Upper lobe of left lung (tissue), 6 donors: ENCODE measurements around the gene SMARCE1. TPM values are rescaled to one million over a fixed set of nuclear protein-coding genes. Genes with fewer than 3 reads are reported as not detected.
A peak's percentile ranks its signal among the peaks of the same experiment; 100 is the strongest.

Source experiments
- ATAC-seq, 2 donors: fragments of 200-7000 bp; cut with Tn5 transposase; one replicate each; pipeline ENCODE4 v1.9.1; 2022; ENCODE audit warnings: mild to moderate bottlenecking in 2 of 2, moderate library complexity in 2 of 2; ENCODE audit not compliant: low FRiP score in 2 of 2
- DNase-seq, 2 donors: peaks; one replicate each; pipeline ENCODE4 v3.0.0-alpha.2; 2019 to 2020
- H3K27ac ChIP-seq, 4 donors: fragments of 200-600 bp; sonication (generic); one replicate each; pipeline ENCODE4 v1.5.1; 2016 to 2019
- H3K27me3 ChIP-seq, 4 donors: fragments of 200-600 bp; sonication (generic); one replicate each; pipeline ENCODE4 v1.5.1; 2017 to 2019
- H3K36me3 ChIP-seq, 4 donors: fragments of 200-600 bp; sonication (generic); one replicate each; pipeline ENCODE4 v1.5.1; 2016 to 2019
- H3K4me1 ChIP-seq, 4 donors: fragments of 200-600 bp; sonication (generic); one replicate each; pipeline ENCODE4 v1.5.1; 2018 to 2019
- H3K4me3 ChIP-seq, 4 donors: fragments of 200-600 bp; sonication (generic); one replicate each; pipeline ENCODE4 v1.5.1; 2017 to 2019; ENCODE audit warnings: mild to moderate bottlenecking in 2 of 4, moderate library complexity in 1 of 4
- H3K9me3 ChIP-seq, 4 donors: fragments of 200-600 bp; sonication (generic); one replicate each; pipeline ENCODE4 v1.5.1; 2018 to 2019
- CTCF ChIP-seq, 6 experiments: fragments of 450-650 bp in 4 of 6; fragments of 200-600 bp in 2 of 6; sonication (generic) in 2 of 6; IDR thresholded peaks; one replicate each; pipeline ENCODE4 v1.5.1; 2016 to 2019; ENCODE audit warnings: antibody characterized with exemption in 6 of 6
- EP300 ChIP-seq, 4 donors: sonication (generic); formaldehyde crosslinking; IDR thresholded peaks; one replicate each; pipeline ENCODE4 v1.5.1; 2017; ENCODE audit warnings: antibody characterized with exemption in 4 of 4, control low read depth in 2 of 4
- POLR2A ChIP-seq, 4 donors: fragments of 450-650 bp; IDR thresholded peaks; one replicate each; pipeline ENCODE4 v1.5.1; 2016 to 2017; ENCODE audit warnings: antibody characterized with exemption in 4 of 4, mild to moderate bottlenecking in 2 of 4
- POLR2AphosphoS5 ChIP-seq, 2 donors: sonication (generic); formaldehyde crosslinking; IDR thresholded peaks; one replicate each; pipeline ENCODE4 v1.5.1; 2017; ENCODE audit warnings: antibody characterized with exemption in 2 of 2
- WGBS, 2 donors: methylation state at CpG; one replicate each; pipeline ENCODE4 v1.1.5; 2017 to 2018; 5-methylcytosine and 5-hydroxymethylcytosine counted together
- total RNA-seq, 6 donors: library from RNA; depleted of rRNA in 4 of 6; stranded (reverse); fragments of >200 nt in 4 of 6; gene quantifications; one replicate each; pipeline versions ENCODE4 v1.1.0 to v1.2.1, GENCODE V29; 2016 to 2021
- donor health status: DM: no; HTN: no; CAD: no; lungs with moderate emphysema.
- donor health status: DM: no; HTN: yes; CAD: no; lungs with severe emphysema.

Gene SMARCE1
- total RNA-seq, 6 donors from 2014 or later, result 39.8 to 91.4 (median 65.8) TPM

GRCh38 chr17:40582328-40582901 lies 65.2 kb downstream of the SMARCE1 start:
- WGBS, 2 donors, result 34 to 40% methylated on average over 11 of the region's 11 CpGs

GRCh38 chr17:40580140-40580539 lies 67.5 kb downstream of the SMARCE1 start:
- peaks cover 11 to 21% (median 13%) of the 10 kb centered on the region in 4 donors for H3K4me1 ChIP-seq
- no peak for DNase-seq
- H3K4me3 ChIP-seq, result no peak overlapping the region
- ATAC-seq, result no peak
- TF ChIP-seq CTCF (IDR thresholded peaks at IDR 0.05) (no peak), POLR2AphosphoS5 (IDR thresholded peaks at IDR 0.05) (no peak), EP300 (IDR thresholded peaks at IDR 0.05) (no peak), POLR2A (IDR thresholded peaks at IDR 0.05) (no peak)
- H3K36me3 ChIP-seq, result no peaks in the 10 kb centered on the region
- no peaks in the 10 kb centered on the region for H3K27me3 ChIP-seq
- H3K27ac ChIP-seq, result no peak overlapping the region
- peaks cover 0 to 9% (median 0%) of the 10 kb centered on the region in 4 donors for H3K9me3 ChIP-seq

More at GRCh38 chr17:40582328-40582901, 65.2 kb downstream of the SMARCE1 start:
- Histone ChIP-seq H3K27me3 (no peaks in the 10 kb centered on the region), H3K4me3 (no peak overlapping the region), H3K9me3 (peaks cover 0 to 10% (median 0%) of the 10 kb centered on the region in 4 donors), H3K36me3 (no peaks in the 10 kb centered on the region), H3K4me1 (peaks cover 11 to 21% (median 13%) of the 10 kb centered on the region in 4 donors), H3K27ac (peak overlapping the region; percentile 41 to 63 (median 48))
- TF ChIP-seq POLR2AphosphoS5 (IDR thresholded peaks at IDR 0.05), result peak; percentile 69 to 70
- TF ChIP-seq EP300 (IDR thresholded peaks at IDR 0.05), result peak in 2 of 4 donors; percentile 30 to 54
- no peak for TF ChIP-seq POLR2A (IDR thresholded peaks at IDR 0.05)
- TF ChIP-seq CTCF (IDR thresholded peaks at IDR 0.05), result no peak
- DNase-seq (peak; percentile 37 to 62), ATAC-seq (peak in 1 of 2 donors; percentile 90)

GRCh38 chr17:40579471-40579870 lies 68.1 kb downstream of the SMARCE1 start:
- Histone ChIP-seq H3K4me3 (no peak overlapping the region), H3K36me3 (no peaks in the 10 kb centered on the region), H3K27me3 (no peaks in the 10 kb centered on the region), H3K27ac (no peak overlapping the region), H3K9me3 (peaks cover 0 to 7% (median 3%) of the 10 kb centered on the region in 4 donors), H3K4me1 (peaks cover 11 to 21% (median 13%) of the 10 kb centered on the region in 4 donors)
- ATAC-seq (no peak), DNase-seq (no peak)
- no peak for TF ChIP-seq POLR2A (IDR thresholded peaks at IDR 0.05)
- 64 to 85% methylated on average over 3 of the region's 3 CpGs for WGBS, 2 donors

GRCh38 chr17:40577611-40578065 lies 70.0 kb downstream of the SMARCE1 start:
- Histone ChIP-seq H3K27ac (no peak overlapping the region), H3K9me3 (peaks cover 0 to 13% (median 7%) of the 10 kb centered on the region in 4 donors), H3K27me3 (no peaks in the 10 kb centered on the region), H3K4me1 (peaks cover 3 to 15% (median 8%) of the 10 kb centered on the region in 4 donors), H3K36me3 (no peaks in the 10 kb centered on the region), H3K4me3 (no peak overlapping the region)
- DNase-seq (no peak), ATAC-seq (no peak)
- 89 to 94% methylated on average over 5 of the region's 5 CpGs for WGBS, 2 donors
- TF ChIP-seq POLR2A (IDR thresholded peaks at IDR 0.05) (no peak), EP300 (IDR thresholded peaks at IDR 0.05) (no peak), POLR2AphosphoS5 (IDR thresholded peaks at IDR 0.05) (no peak), CTCF (IDR thresholded peaks at IDR 0.05) (no peak)

GRCh38 chr17:40576113-40576740 lies 71.4 kb downstream of the SMARCE1 start:
- peaks cover 0 to 3% (median 0%) of the 10 kb centered on the region in 4 donors for H3K4me1 ChIP-seq
- peaks cover 0 to 13% (median 7%) of the 10 kb centered on the region in 4 donors for H3K9me3 ChIP-seq
- TF ChIP-seq POLR2AphosphoS5 (IDR thresholded peaks at IDR 0.05), result no peak
- TF ChIP-seq POLR2A (IDR thresholded peaks at IDR 0.05), result no peak
- TF ChIP-seq EP300 (IDR thresholded peaks at IDR 0.05), result no peak
- TF ChIP-seq CTCF (IDR thresholded peaks at IDR 0.05), result no peak
- DNase-seq (no peak), ATAC-seq (no peak)
- no peaks in the 10 kb centered on the region for H3K36me3 ChIP-seq
- WGBS, 2 donors, result 43 to 46% methylated on average over 5 of the region's 5 CpGs
- H3K27me3 ChIP-seq, result no peaks in the 10 kb centered on the region
- no peak overlapping the region for H3K27ac ChIP-seq
- no peak overlapping the region for H3K4me3 ChIP-seq
